CD4-positive, CD25-positive, alpha-beta regulatory T cell (primary cell): ENCODE results near the gene PTOV1. TPM values are rescaled to one million over a fixed set of nuclear protein-coding genes. Genes with fewer than 3 reads are reported as not detected.

Source experiments
- ATAC-seq, 2 donors: fragments of 150-1000 bp; cut with Tn5 transposase; one replicate each; pipeline ENCODE4 v1.10.0; 2021; ENCODE audit warnings: low read depth in 2 of 2, moderate number of reproducible peaks in 2 of 2, moderate library complexity in 1 of 2
- DNase-seq, 3 donors: peaks; one replicate each; pipeline versions ENCODE4 v3.0.0 to v3.0.0-alpha.2; 2012 to 2022; ENCODE audit warnings: mixed read lengths in 1 of 3
- H3K27ac ChIP-seq: one replicate; pipeline ENCODE4 v1.7.0; 2013; ENCODE audit warnings: mild to moderate bottlenecking, low read length; ENCODE audit not compliant: insufficient read depth, poor library complexity, severe bottlenecking
- H3K27me3 ChIP-seq: one replicate; pipeline ENCODE4 v1.7.0; 2013; ENCODE audit warnings: low read length; ENCODE audit not compliant: control insufficient read depth, insufficient read depth
- H3K36me3 ChIP-seq: one replicate; pipeline ENCODE4 v1.7.0; 2013; ENCODE audit warnings: mild to moderate bottlenecking, low read length, moderate library complexity; ENCODE audit not compliant: control insufficient read depth, insufficient read depth
- H3K4me1 ChIP-seq: 2 replicates; pipeline ENCODE4 v1.7.0; 2013; ENCODE audit warnings: mild to moderate bottlenecking, low read length; ENCODE audit not compliant: insufficient read depth, control insufficient read depth, poor library complexity, severe bottlenecking
- H3K4me3 ChIP-seq: one replicate; pipeline ENCODE4 v1.7.0; 2013; ENCODE audit warnings: low read depth, mild to moderate bottlenecking, low read length, moderate library complexity
- H3K9me3 ChIP-seq, 2 experiments: 1 replicate in 1 of 2; 2 replicates in 1 of 2; pipeline ENCODE4 v1.7.0; 2013; ENCODE audit warnings: low read length in 2 of 2, mild to moderate bottlenecking in 1 of 2, moderate library complexity in 1 of 2; ENCODE audit not compliant: control insufficient read depth in 2 of 2
- H3K27ac Mint-ChIP-seq, 3 donors: one replicate each; pipeline ENCODE4 v1.8.0; 2020 to 2022; ENCODE audit warnings: mild to moderate bottlenecking in 3 of 3, mixed read lengths in 3 of 3, moderate library complexity in 2 of 3
- H3K27me3 Mint-ChIP-seq: one replicate; pipeline ENCODE4 v1.8.0; 2022; ENCODE audit warnings: mild to moderate bottlenecking, mixed read lengths
- H3K36me3 Mint-ChIP-seq: one replicate; pipeline ENCODE4 v1.8.0; 2020; ENCODE audit warnings: mixed read lengths
- H3K4me1 Mint-ChIP-seq, 4 donors: one replicate each; pipeline ENCODE4 v1.8.0; 2020 to 2022; ENCODE audit warnings: mixed read lengths in 4 of 4, mild to moderate bottlenecking in 1 of 4
- H3K4me3 Mint-ChIP-seq, 4 donors: one replicate each; pipeline ENCODE4 v1.8.0; 2020 to 2022; ENCODE audit warnings: mild to moderate bottlenecking in 4 of 4, mixed read lengths in 4 of 4, moderate library complexity in 3 of 4
- H3K9me3 Mint-ChIP-seq, 7 donors: one replicate each; pipeline ENCODE4 v1.8.0; 2020 to 2022; ENCODE audit warnings: mixed read lengths in 7 of 7, mild to moderate bottlenecking in 3 of 7, moderate library complexity in 2 of 7
- polyA plus RNA-seq, 4 donors: library from polyadenylated mRNA; unstranded; fragments of 300-500 nt; fragmentation: Illumina TruSeq; gene quantifications; one replicate each; pipeline ENCODE4 v1.2.3, GENCODE V29; 2021
- total RNA-seq: library from RNA; stranded (reverse); gene quantifications from one replicate; pipeline ENCODE4 v1.2.3, GENCODE V29; 2022

Gene PTOV1
- total and polyA plus RNA-seq, 5 donors from 2014 or later: 26.8 to 116 (median 37.1) TPM

DNA sequence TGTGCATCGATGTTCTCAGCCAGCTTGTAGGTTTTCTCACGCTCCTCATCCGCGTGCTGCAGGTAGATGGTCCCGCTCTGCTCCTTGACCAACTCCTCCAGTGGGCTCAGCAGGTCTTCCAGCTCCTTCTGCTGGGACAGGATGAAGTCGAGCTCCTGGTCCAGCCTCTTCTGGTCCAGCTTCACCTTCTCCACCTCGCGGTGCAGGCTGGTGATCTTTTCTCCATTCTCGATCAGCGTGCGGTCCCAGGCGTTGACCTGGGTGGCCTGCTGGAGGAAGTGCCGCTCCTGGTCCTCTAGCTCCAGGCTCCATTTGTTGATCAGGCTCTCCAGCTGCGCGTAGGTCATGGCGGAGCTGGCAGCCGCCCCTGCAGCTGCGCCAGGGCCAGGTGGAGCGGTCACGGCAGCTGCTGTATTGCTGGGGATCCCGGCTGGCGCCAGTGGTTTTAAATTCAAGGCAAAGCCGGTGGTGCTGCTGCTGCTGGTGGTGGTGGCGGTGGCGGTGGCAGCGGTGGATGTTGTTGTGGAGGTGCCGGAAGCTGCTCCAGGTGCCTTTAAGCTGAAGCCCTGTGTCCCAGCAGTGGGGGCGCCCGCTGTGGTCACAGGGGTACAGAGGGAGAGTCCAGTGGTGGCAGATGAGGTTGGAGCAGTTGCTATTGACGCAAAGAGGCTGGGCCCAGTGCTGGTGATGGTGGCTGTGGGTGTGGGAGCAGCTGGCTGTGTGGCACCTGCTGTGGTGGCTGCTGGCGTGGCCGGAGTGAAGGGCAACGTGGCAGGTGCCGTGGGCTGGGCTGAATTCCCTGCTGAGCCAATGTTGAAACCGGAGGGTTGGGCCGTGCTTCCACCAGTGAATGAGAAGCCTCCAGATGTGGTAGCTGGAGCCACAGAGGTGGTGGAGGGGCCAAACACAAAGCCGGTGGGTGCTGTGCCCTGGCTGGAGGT, 57.8 kb downstream of the PTOV1 start:
- Mint-ChIP-seq H3K27me3 (no peaks in the 10 kb centered on the region), H3K36me3 (peaks cover 26% of the 10 kb centered on the region)

DNA sequence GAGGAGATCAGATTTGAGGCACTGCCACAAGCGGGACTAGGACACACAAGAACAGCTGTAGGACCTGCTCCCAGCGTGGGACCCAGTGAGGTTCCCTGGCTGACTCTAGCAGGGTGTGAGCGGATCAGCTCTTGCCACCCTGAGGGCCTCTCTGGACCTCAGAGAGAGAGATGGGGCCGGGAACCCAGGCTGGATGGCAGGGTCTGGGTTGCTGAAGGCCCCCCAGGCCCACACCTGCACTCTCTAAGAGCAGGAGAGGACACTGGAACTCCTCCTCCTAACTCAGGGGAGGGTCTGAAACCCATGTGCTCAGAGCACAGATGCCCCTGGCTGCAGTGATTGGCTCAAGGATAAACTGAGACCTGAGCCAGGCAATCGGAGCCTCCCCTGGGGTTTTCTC, 59.2 kb downstream of the PTOV1 start:
- peak overlapping the region in 1 of 3 donors; percentile 67 for H3K27ac Mint-ChIP-seq
- H3K4me1 ChIP-seq: peaks cover 11% of the 10 kb centered on the region

More for the DNA sequence above, 57.8 kb downstream of the PTOV1 start:
- Mint-ChIP-seq H3K27ac (peak overlapping the region in 2 of 3 donors; percentile 20 to 74), H3K4me3 (no peak overlapping the region), H3K4me1 (peaks cover 15 to 36% (median 23%) of the 10 kb centered on the region in 4 donors), H3K9me3 (no peaks in the 10 kb centered on the region)
- H3K27ac ChIP-seq: no peak overlapping the region
- no peak overlapping the region for H3K4me3 ChIP-seq
- H3K36me3 ChIP-seq: peaks cover 15% of the 10 kb centered on the region
- H3K9me3 ChIP-seq: no peaks in the 10 kb centered on the region
- DNase-seq: no peak
- peaks cover 11% of the 10 kb centered on the region for H3K4me1 ChIP-seq
- ATAC-seq: no peak
- H3K27me3 ChIP-seq: no peaks in the 10 kb centered on the region

More for the DNA sequence above, 59.2 kb downstream of the PTOV1 start:
- ATAC-seq (no peak), DNase-seq (no peak)
- Mint-ChIP-seq H3K9me3 (no peaks in the 10 kb centered on the region), H3K4me1 (peaks cover 13 to 39% (median 24%) of the 10 kb centered on the region in 4 donors), H3K27me3 (no peaks in the 10 kb centered on the region), H3K4me3 (no peak overlapping the region), H3K36me3 (peaks cover 30% of the 10 kb centered on the region)
- Histone ChIP-seq H3K27me3 (no peaks in the 10 kb centered on the region), H3K27ac (no peak overlapping the region), H3K36me3 (peaks cover 20% of the 10 kb centered on the region), H3K9me3 (no peaks in the 10 kb centered on the region), H3K4me3 (no peak overlapping the region)

Other genes starting within 250 kb of the PTOV1 start
- gene RRAS, start 211.0 kb upstream of the PTOV1 start, total RNA-seq: 4.6 TPM
- gene RRAS, start 211.0 kb upstream of the PTOV1 start, polyA plus RNA-seq: 10 to 100 TPM; 17.7 to 22.1 (median 19.8) TPM
- gene SCAF1, start 208.9 kb upstream of the PTOV1 start, total RNA-seq: 47.4 TPM
- gene SCAF1, start 208.9 kb upstream of the PTOV1 start, polyA plus RNA-seq: under 1 TPM in 3 of 4 donors, not detected in 1; 0.53 to 0.88 (median 0.75) TPM
- 235 TPM for gene IRF3, start 185.3 kb upstream of the PTOV1 start, total RNA-seq
- 100 to 1,000 TPM in 1 of 4 donors, 10 to 100 TPM in 3; 76.4 to 104 (median 95.9) TPM for gene IRF3, start 185.3 kb upstream of the PTOV1 start, polyA plus RNA-seq
- 13.6 TPM for gene BCL2L12, start 185.2 kb upstream of the PTOV1 start, total RNA-seq
- 10 to 100 TPM; 13.6 to 15.3 (median 15.1) TPM for gene BCL2L12, start 185.2 kb upstream of the PTOV1 start, polyA plus RNA-seq
- 59.2 TPM for gene PRMT1, start 173.9 kb upstream of the PTOV1 start, total RNA-seq
- 100 to 1,000 TPM; 101 to 118 (median 105) TPM for gene PRMT1, start 173.9 kb upstream of the PTOV1 start, polyA plus RNA-seq
- gene ADM5, start 161.6 kb upstream of the PTOV1 start, total RNA-seq: 1.7 TPM
- under 1 TPM in 2 of 4 donors, not detected in 2; 0.10 to 0.34 TPM for gene ADM5, start 161.6 kb upstream of the PTOV1 start, polyA plus RNA-seq
- gene CPT1C, start 160.0 kb upstream of the PTOV1 start, total RNA-seq: 0.47 TPM
- under 1 TPM in 3 of 4 donors, not detected in 1; 0.41 to 0.84 (median 0.73) TPM for gene CPT1C, start 160.0 kb upstream of the PTOV1 start, polyA plus RNA-seq
- not detected for gene TSKS, start 87.9 kb upstream of the PTOV1 start, total RNA-seq
- gene TSKS, start 87.9 kb upstream of the PTOV1 start, polyA plus RNA-seq: under 1 TPM; 0.41 to 0.77 (median 0.45) TPM
- 49.5 TPM for gene AP2A1, start 84.2 kb upstream of the PTOV1 start, total RNA-seq
- 1 to 10 TPM; 5.2 to 7.4 (median 5.6) TPM for gene AP2A1, start 84.2 kb upstream of the PTOV1 start, polyA plus RNA-seq
- gene FUZ, start 37.9 kb upstream of the PTOV1 start, total RNA-seq: 15.8 TPM
- gene FUZ, start 37.9 kb upstream of the PTOV1 start, polyA plus RNA-seq: 1 to 10 TPM; 4.0 to 8.4 (median 4.9) TPM
- gene MED25, start 32.9 kb upstream of the PTOV1 start, total RNA-seq: 67.9 TPM
- gene MED25, start 32.9 kb upstream of the PTOV1 start, polyA plus RNA-seq: 10 to 100 TPM; 12.7 to 23.6 (median 19.9) TPM
- gene PNKP, start 16.4 kb downstream of the PTOV1 start, total RNA-seq: 149 TPM
- 10 to 100 TPM; 26.2 to 33.5 (median 28.2) TPM for gene PNKP, start 16.4 kb downstream of the PTOV1 start, polyA plus RNA-seq
- gene AKT1S1, start 26.2 kb downstream of the PTOV1 start, total RNA-seq: 12.9 TPM
- 1 to 10 TPM; 3.0 to 4.2 (median 3.8) TPM for gene AKT1S1, start 26.2 kb downstream of the PTOV1 start, polyA plus RNA-seq
- gene TBC1D17, start 26.5 kb downstream of the PTOV1 start, total RNA-seq: 48.1 TPM
- 1 to 10 TPM; 8.8 to 9.7 (median 9.1) TPM for gene TBC1D17, start 26.5 kb downstream of the PTOV1 start, polyA plus RNA-seq
- 3.7 TPM for gene IL4I1, start 45.7 kb downstream of the PTOV1 start, total RNA-seq
- under 1 TPM; 0.20 to 0.85 (median 0.30) TPM for gene IL4I1, start 45.7 kb downstream of the PTOV1 start, polyA plus RNA-seq
- gene ATF5, start 78.0 kb downstream of the PTOV1 start, total RNA-seq: 19.7 TPM
- 1 to 10 TPM in 2 of 4 donors, under 1 TPM in 2; 0.60 to 1.5 (median 1.1) TPM for gene ATF5, start 78.0 kb downstream of the PTOV1 start, polyA plus RNA-seq
- 43.1 TPM for gene NUP62, start 78.3 kb downstream of the PTOV1 start, total RNA-seq
- gene NUP62, start 78.3 kb downstream of the PTOV1 start, polyA plus RNA-seq: 10 to 100 TPM; 40.2 to 47.2 (median 41.3) TPM
- not detected for gene SIGLEC11, start 110.0 kb downstream of the PTOV1 start, total RNA-seq
- gene SIGLEC11, start 110.0 kb downstream of the PTOV1 start, polyA plus RNA-seq: not detected
- 99.4 TPM for gene VRK3, start 174.2 kb downstream of the PTOV1 start, total RNA-seq
- 10 to 100 TPM; 87.9 to 99.9 (median 91.4) TPM for gene VRK3, start 174.2 kb downstream of the PTOV1 start, polyA plus RNA-seq
- 7.5 TPM for gene ZNF473, start 174.8 kb downstream of the PTOV1 start, total RNA-seq
- 1 to 10 TPM; 3.5 to 8.3 (median 4.8) TPM for gene ZNF473, start 174.8 kb downstream of the PTOV1 start, polyA plus RNA-seq